CD4-positive, alpha-beta T cell treated with Interleukin-2 at 100 ng/mL for 4 hours (primary cell): ENCODE measurements around the gene CHN2.

Source experiments
- DNase-seq: peaks from one replicate; pipeline ENCODE4 v3.0.0-alpha.2; 2020; ENCODE audit warnings: low spot score

Gene CHN2

GRCh38 chr7:29471444-29472138 lies 277.0 kb downstream of the CHN2 start:
- DNase-seq = no peak

DNA sequence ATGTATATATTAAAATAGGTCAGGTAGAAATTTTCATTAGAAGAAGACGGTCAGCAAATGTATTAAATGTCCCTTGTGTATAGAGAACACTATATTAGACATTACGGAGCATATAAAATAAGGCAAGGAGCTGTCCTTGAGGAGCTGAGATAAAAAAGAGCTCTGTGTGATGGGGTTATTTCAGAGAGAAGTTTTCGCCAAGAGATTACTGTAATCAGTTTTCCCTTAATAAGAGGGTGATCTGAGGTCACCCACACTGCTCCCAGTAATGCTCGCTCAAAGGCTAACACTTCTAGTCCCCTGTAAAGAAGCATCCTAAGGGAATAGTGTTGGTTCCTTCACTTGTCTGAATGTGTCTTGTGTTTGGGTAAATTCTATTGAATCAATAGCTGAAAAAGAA lies 282.3 kb downstream of the CHN2 start:
- no peak for DNase-seq

GRCh38 chr7:29478226-29478625 lies 283.7 kb downstream of the CHN2 start:
- no peak for DNase-seq

GRCh38 chr7:29478687-29479240 lies 284.2 kb downstream of the CHN2 start:
- DNase-seq = no peak

GRCh38 chr7:29479301-29480200 lies 285.0 kb downstream of the CHN2 start:
- no peak for DNase-seq

DNA sequence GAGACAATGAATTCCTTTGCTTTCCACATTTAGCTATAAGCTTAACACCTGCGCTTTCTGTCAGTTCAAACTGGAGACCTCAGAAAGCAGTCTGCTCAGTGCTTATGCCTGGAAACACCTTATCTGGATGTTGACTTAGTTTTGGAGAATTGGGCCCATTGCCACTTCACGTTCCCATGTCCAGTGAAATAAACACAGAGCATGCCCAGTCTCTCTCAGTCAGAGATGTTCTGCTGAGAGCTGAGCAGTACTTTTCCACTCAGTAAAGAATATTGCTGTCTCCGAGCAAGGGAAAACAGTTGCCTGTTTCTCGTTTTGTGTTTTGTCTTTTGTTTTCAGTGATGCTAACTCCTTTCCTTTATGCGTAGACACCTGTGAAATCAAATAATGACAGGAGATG lies 285.9 kb downstream of the CHN2 start:
- no peak for DNase-seq

DNA sequence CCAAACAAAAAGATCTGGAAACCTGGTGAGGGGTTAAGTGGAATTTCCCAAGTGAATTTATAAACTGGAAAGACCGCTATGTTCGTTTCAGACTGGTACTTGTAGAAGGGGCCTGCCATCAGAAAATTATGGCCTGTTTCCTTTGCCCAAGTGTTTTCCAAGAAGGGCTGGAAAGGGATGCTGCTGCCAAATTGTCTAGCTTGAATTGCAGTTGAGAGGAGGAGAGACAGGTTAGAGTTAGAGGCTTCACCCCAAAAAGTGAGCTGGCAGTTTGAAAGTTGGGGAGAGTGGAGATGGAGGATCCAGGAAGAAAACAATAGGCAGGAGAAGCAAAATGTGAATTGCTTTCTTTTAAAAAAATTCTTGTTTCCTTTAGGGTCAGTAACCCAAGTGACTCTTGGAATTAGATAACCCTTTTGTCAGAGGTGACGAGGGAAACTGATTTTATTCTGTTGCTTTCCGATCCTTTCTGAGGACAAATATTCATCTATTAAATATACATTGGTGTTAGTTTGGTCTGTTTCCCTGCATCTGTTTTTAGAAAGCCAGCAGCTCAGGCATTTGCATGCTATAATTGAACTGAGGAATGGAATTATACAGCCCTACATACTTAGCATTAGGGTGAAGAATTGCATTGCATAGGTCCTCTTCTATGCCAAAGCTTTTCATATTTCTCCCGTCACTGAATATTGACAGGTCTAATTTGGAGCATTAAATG lies 286.5 kb downstream of the CHN2 start:
- DNase-seq = no peak

DNA sequence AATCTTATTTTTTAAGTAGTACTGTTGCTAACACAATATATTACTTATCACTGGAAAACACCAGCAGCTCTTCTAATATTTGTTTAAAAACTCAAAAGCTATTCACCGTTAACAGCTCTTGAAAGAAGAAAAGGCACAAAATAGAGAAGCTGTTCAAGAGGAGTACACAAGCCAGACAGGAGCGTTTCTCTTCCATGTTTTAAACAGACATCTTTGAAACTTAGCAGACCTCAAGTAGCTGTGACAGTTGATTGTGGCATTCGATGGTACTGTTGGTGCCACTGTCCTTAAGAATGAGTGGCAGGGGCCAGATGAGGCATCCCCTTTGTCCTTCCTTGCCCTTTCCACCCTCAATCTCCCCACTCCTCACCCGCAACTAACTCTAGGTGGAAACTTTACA lies 287.5 kb downstream of the CHN2 start:
- DNase-seq = no peak

GRCh38 chr7:29483219-29484104 lies 288.9 kb downstream of the CHN2 start:
- no peak for DNase-seq

DNA sequence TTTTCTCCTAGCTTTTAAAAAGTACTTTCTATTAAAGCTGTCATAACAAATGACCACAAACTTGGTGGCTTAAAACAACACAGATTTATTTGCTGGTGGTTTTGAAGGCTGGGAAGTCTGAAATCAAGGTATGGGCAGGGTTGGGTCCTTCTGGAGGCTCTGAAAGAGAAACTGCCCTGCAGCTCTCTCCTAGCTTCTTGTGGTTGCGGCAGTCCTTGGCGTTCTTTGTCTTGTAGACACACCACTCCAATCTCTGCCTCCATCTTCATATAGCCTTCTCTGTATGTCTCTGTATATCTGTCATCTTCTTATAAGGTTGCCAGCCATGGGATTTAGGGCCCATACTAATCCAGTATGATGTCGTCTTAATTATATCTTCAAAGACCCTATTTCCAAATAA lies 289.7 kb downstream of the CHN2 start:
- DNase-seq = no peak

DNA sequence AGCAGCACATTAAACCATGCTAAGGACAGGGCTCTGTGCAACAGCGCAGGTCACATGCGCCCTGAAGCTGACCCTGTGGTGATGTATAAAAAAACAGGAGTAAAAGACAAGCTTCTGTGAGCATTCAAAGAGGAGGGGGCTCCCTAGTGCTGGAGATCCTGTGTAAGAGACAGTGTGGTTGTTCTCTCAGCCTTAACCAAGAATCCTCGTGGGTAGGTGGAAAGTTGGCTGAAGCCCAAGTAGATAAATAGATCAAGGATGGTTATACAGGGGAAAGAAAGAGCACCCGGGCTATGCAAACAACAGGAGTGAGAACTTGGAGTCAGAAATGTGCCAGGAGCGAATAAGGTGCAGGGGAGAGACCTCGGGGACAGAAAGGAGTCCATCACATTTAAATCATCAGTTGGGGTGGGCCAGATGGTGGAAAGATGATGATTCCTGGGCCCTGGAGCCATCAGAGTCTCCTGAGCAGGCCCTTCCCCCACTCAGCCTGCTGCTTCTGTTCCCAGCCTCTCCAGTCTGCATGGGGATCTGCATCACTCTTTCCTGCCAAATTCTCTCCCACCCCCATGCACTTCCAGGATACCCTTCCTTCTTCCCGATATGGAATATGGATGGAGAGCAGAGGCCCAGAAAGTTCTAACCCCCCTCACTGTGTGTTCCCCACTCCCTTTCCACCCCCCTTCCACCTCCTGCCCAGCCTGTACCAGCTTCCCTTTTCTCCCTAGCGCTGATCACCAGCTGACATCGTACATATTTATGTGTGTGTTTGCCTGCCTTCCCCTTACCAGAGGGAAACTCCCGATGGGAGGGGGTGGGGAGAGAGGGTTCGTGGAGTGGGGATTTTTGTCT lies 291.0 kb downstream of the CHN2 start:
- DNase-seq = no peak

DNA sequence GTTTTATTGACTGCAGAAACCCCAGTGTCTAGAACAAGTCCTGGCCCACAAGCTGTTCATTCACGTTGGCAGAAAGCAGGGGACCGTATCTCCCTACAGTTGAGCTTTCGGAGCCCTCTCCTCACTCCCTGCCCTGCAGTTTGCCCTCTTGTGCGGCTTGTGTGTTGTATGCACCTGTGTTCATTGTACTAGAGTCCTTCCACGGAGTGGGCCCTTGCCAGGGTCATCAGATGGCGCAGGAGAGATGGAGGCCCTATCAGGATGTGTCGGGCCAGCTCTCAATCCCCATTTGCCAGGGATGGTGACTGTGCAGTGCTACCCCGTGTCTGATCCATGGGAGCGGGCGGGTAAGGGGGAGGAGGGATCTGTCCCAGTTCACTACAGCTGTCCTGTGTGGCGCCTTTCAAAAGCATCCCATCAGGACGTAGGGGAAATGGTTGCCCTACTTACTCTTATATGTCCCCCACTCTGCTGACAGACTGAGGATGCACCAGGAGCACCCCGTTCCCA lies 291.7 kb downstream of the CHN2 start:
- DNase-seq = no peak

GRCh38 chr7:29487424-29487823 lies 292.8 kb downstream of the CHN2 start:
- DNase-seq = no peak

DNA sequence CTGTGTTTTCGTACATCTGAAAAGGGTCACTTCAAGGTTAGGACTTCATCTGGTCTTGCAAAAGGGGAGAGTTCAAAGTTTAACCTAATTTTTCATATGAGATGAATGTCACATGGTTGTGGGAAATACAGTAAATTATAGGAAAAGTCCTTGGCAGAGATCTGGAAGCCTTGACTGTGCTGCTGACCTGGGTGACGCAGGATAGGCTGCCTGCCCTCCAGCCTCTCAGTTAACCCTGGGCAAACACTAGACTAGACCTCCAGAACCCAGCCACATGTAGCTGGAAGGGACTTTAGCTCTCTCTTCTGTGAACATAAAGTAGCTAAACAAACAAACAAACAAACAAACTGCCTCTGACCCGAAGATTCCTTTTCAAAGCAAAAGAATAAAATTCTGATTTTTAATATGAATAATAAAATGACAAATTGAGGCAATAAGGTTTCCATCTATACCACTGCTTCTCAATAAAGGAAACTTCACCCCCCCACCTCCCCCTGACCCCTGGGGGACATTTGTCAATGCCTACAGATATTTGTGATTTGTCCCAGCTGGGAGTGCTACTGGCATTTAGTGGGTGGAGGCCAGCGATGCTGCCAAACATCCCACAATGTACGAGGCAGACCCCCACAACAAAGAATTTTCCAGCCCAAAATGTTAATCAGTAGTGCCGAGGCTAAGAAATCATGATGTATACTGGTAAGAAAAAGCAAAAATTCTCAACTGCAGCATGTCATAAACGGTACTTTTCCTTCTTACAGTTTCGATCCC lies 293.8 kb downstream of the CHN2 start:
- no peak for DNase-seq

DNA sequence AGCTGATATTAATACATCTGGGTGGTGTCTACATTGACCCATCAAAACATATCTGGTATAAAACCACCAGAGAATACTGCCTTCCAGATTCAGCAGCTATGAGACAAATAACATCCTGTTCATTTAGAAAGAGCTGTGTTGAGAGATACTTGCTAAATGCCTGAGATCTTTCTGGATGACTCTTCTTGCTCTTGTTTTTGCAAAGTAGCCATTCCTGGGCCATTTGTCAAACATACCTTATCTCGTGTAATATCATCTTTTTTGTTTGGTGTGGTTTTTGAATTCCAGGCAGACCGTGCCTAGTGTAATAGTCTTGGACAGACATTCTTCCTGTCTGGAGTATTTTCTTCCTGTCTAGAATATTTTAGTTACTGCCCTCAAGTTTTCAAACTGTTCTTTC lies 294.4 kb downstream of the CHN2 start:
- DNase-seq = no peak

DNA sequence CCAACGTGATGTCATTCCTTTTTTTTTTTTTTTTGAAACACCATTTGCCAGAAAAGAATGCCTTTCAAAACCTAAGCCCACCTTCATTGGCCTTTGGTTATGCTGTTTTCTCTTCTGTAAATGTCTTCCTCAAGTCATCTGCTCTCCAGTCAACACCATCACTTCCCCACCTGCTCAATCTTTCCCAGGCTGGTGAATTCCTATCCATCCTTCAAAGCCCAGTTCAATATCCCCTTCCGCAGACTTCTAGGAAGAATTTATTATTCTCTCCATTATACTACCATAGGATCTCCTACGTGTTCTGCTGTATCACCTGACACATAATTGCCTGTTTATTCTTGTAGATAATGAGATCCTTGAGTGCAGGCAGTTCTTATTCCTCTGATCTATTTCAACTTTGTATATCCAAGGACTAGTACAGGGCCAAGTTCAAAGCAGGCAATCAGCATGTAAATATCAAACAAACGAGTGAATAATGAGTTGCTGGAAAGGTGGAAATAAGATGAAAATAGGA lies 295.6 kb downstream of the CHN2 start:
- DNase-seq = no peak

- DNase-seq = no peak
Measured at GRCh38 chr7:29494350-29494749, 299.8 kb downstream of the CHN2 start.

- no peak for DNase-seq
Measured at GRCh38 chr7:29495653-29496052, 301.1 kb downstream of the CHN2 start.

- no peak for DNase-seq
Measured at GRCh38 chr7:29496355-29497020, 301.9 kb downstream of the CHN2 start.
